ENCODE data around the gene LTBP4.

The LTBP4 gene

GRCh38 chr19:40586611-40587010, 14.6 kb upstream of the LTBP4 start:
- H2BK15ac ChIP-seq (ENCODE audit: low read depth, poor library complexity, severe bottlenecking) = no peak overlapping the region
- H3K27ac ChIP-seq (ENCODE audit: low read length, poor library complexity, severe bottlenecking) = no peak overlapping the region
- H3K23ac ChIP-seq (ENCODE audit: low read length in 2 of 2) = no peak overlapping the region
- H4K8ac ChIP-seq (ENCODE audit: low read length) = no peak overlapping the region
- H2BK120ac ChIP-seq (ENCODE audit: low read depth, low read length) = no peak overlapping the region
- H3K4me3 ChIP-seq (ENCODE audit: insufficient read depth in 1 of 2, low read depth in 1 of 2, low read length in 2 of 2) = no peak overlapping the region
- H3K9ac ChIP-seq (ENCODE audit: low read length) = no peak overlapping the region
- H3K27me3 ChIP-seq (ENCODE audit: control insufficient read depth in 1 of 2, insufficient read depth in 1 of 2, low read length in 2 of 2) = no peaks in the 10 kb centered on the region
- H3K4me2 ChIP-seq (ENCODE audit: low read length, poor library complexity, severe bottlenecking) = no peak overlapping the region
- H3K9me3 ChIP-seq (ENCODE audit: control insufficient read depth, low read length) = no peaks in the 10 kb centered on the region
- H2BK12ac ChIP-seq (ENCODE audit: low read length in 2 of 2) = no peak overlapping the region
- H3K36me3 ChIP-seq (ENCODE audit: control insufficient read depth in 1 of 2, insufficient read depth in 2 of 2, low read depth in 1 of 2, low read length in 2 of 2) = peaks cover 59 to 66% of the 10 kb centered on the region in 2 experiments
- H4K91ac ChIP-seq (ENCODE audit: low read length) = no peak overlapping the region
- H2BK5ac ChIP-seq (ENCODE audit: low read depth, low read length, poor library complexity, severe bottlenecking) = no peak overlapping the region
- peaks cover 9% of the 10 kb centered on the region for H3K79me1 ChIP-seq (replicated peaks; ENCODE audit: low read length, poor library complexity, severe bottlenecking)
- H2AFZ ChIP-seq (ENCODE audit: low read depth, low read length) = no peak overlapping the region
- over 99% methylated on average over 14 of the region's 14 CpGs for WGBS
- DNase-seq = no peak
- no peak overlapping the region for H3K4ac ChIP-seq (ENCODE audit: low read depth in 1 of 2, low read length in 2 of 2)
- H3K18ac ChIP-seq (ENCODE audit: low read depth in 1 of 2, low read length in 2 of 2) = no peak overlapping the region
- no peak overlapping the region for H2AK5ac ChIP-seq (ENCODE audit: low read length, severe bottlenecking)
- peaks cover 21% of the 10 kb centered on the region for H3K4me1 ChIP-seq (ENCODE audit: control insufficient read depth, insufficient read depth, low read depth, low read length)
- no peak overlapping the region for H3K14ac ChIP-seq (ENCODE audit: low read length in 2 of 2)

GRCh38 chr19:40588110-40588854, 12.9 kb upstream of the LTBP4 start:
- Histone ChIP-seq H2BK120ac (ENCODE audit: low read depth, low read length) (no peak overlapping the region), H3K9ac (ENCODE audit: low read length) (no peak overlapping the region), H3K4me2 (ENCODE audit: low read length, poor library complexity, severe bottlenecking) (no peak overlapping the region), H2AK5ac (ENCODE audit: low read length, severe bottlenecking) (peak overlapping the region; percentile 17), H3K4me3 (ENCODE audit: insufficient read depth in 1 of 2, low read depth in 1 of 2, low read length in 2 of 2) (no peak overlapping the region), H2BK15ac (ENCODE audit: low read depth, poor library complexity, severe bottlenecking) (no peak overlapping the region), H3K14ac (ENCODE audit: low read length in 2 of 2) (peak overlapping the region in 1 of 2 experiments; percentile 51), H3K4me1 (ENCODE audit: control insufficient read depth, insufficient read depth, low read depth, low read length) (peaks cover 19% of the 10 kb centered on the region), H3K9me3 (ENCODE audit: control insufficient read depth, low read length) (no peaks in the 10 kb centered on the region), H3K18ac (ENCODE audit: low read depth in 1 of 2, low read length in 2 of 2) (peak overlapping the region in 1 of 2 experiments; percentile 48), H2BK5ac (ENCODE audit: low read depth, low read length, poor library complexity, severe bottlenecking) (no peak overlapping the region), H3K79me1 (replicated peaks; ENCODE audit: low read length, poor library complexity, severe bottlenecking) (peaks cover 5% of the 10 kb centered on the region), H3K27ac (ENCODE audit: low read length, poor library complexity, severe bottlenecking) (no peak overlapping the region), H4K8ac (ENCODE audit: low read length) (no peak overlapping the region), H2BK12ac (ENCODE audit: low read length in 2 of 2) (no peak overlapping the region), H3K36me3 (ENCODE audit: control insufficient read depth in 1 of 2, insufficient read depth in 2 of 2, low read depth in 1 of 2, low read length in 2 of 2) (peaks cover 43 to 51% of the 10 kb centered on the region in 2 experiments), H4K91ac (ENCODE audit: low read length) (peak overlapping the region; percentile 44), H3K23ac (ENCODE audit: low read length in 2 of 2) (peak overlapping the region in 1 of 2 experiments; percentile 53), H3K4ac (ENCODE audit: low read depth in 1 of 2, low read length in 2 of 2) (no peak overlapping the region), H2AFZ (ENCODE audit: low read depth, low read length) (no peak overlapping the region), H3K27me3 (ENCODE audit: control insufficient read depth in 1 of 2, insufficient read depth in 1 of 2, low read length in 2 of 2) (no peaks in the 10 kb centered on the region)
- DNase-seq = peak; percentile 39
- WGBS = 73% methylated on average over 18 of the region's 19 CpGs

- DNase-seq = no peak
- H3K14ac ChIP-seq (ENCODE audit: low read length in 2 of 2) = no peak overlapping the region
- H2BK12ac ChIP-seq (ENCODE audit: low read length in 2 of 2) = no peak overlapping the region
- no peaks in the 10 kb centered on the region for H3K27me3 ChIP-seq (ENCODE audit: control insufficient read depth in 1 of 2, insufficient read depth in 1 of 2, low read length in 2 of 2)
- no peak overlapping the region for H3K9ac ChIP-seq (ENCODE audit: low read length)
- H2AK5ac ChIP-seq (ENCODE audit: low read length, severe bottlenecking) = no peak overlapping the region
- peaks cover 17% of the 10 kb centered on the region for H3K4me1 ChIP-seq (ENCODE audit: control insufficient read depth, insufficient read depth, low read depth, low read length)
- H3K79me1 ChIP-seq (replicated peaks; ENCODE audit: low read length, poor library complexity, severe bottlenecking) = peaks cover 5% of the 10 kb centered on the region
- no peak overlapping the region for H2BK15ac ChIP-seq (ENCODE audit: low read depth, poor library complexity, severe bottlenecking)
- WGBS = 90% methylated on average over 9 of the region's 9 CpGs
- H3K23ac ChIP-seq (ENCODE audit: low read length in 2 of 2) = no peak overlapping the region
- no peak overlapping the region for H3K4ac ChIP-seq (ENCODE audit: low read depth in 1 of 2, low read length in 2 of 2)
- no peak overlapping the region for H2BK5ac ChIP-seq (ENCODE audit: low read depth, low read length, poor library complexity, severe bottlenecking)
- no peak overlapping the region for H3K18ac ChIP-seq (ENCODE audit: low read depth in 1 of 2, low read length in 2 of 2)
- no peak overlapping the region for H2AFZ ChIP-seq (ENCODE audit: low read depth, low read length)
- peaks cover 37 to 47% of the 10 kb centered on the region in 2 experiments for H3K36me3 ChIP-seq (ENCODE audit: control insufficient read depth in 1 of 2, insufficient read depth in 2 of 2, low read depth in 1 of 2, low read length in 2 of 2)
- no peak overlapping the region for H2BK120ac ChIP-seq (ENCODE audit: low read depth, low read length)
- H3K4me3 ChIP-seq (ENCODE audit: insufficient read depth in 1 of 2, low read depth in 1 of 2, low read length in 2 of 2) = no peak overlapping the region
- no peak overlapping the region for H3K27ac ChIP-seq (ENCODE audit: low read length, poor library complexity, severe bottlenecking)
- no peak overlapping the region for H3K4me2 ChIP-seq (ENCODE audit: low read length, poor library complexity, severe bottlenecking)
- peak overlapping the region; percentile 30 for H4K91ac ChIP-seq (ENCODE audit: low read length)
- no peak overlapping the region for H4K8ac ChIP-seq (ENCODE audit: low read length)
- no peaks in the 10 kb centered on the region for H3K9me3 ChIP-seq (ENCODE audit: control insufficient read depth, low read length)
These were observed 12.1 kb upstream of the LTBP4 start for GRCh38 chr19:40588926-40589569.

GRCh38 chr19:40589591-40590429, 11.4 kb upstream of the LTBP4 start:
- peaks cover 5% of the 10 kb centered on the region for H3K79me1 ChIP-seq (replicated peaks; ENCODE audit: low read length, poor library complexity, severe bottlenecking)
- no peak overlapping the region for H3K4me3 ChIP-seq (ENCODE audit: insufficient read depth in 1 of 2, low read depth in 1 of 2, low read length in 2 of 2)
- no peak overlapping the region for H3K27ac ChIP-seq (ENCODE audit: low read length, poor library complexity, severe bottlenecking)
- no peaks in the 10 kb centered on the region for H3K9me3 ChIP-seq (ENCODE audit: control insufficient read depth, low read length)
- H3K23ac ChIP-seq (ENCODE audit: low read length in 2 of 2) = no peak overlapping the region
- H4K8ac ChIP-seq (ENCODE audit: low read length) = no peak overlapping the region
- peak overlapping the region; percentile 57 for H4K91ac ChIP-seq (ENCODE audit: low read length)
- H2BK120ac ChIP-seq (ENCODE audit: low read depth, low read length) = no peak overlapping the region
- H2BK5ac ChIP-seq (ENCODE audit: low read depth, low read length, poor library complexity, severe bottlenecking) = peak overlapping the region; percentile 24
- no peak overlapping the region for H3K18ac ChIP-seq (ENCODE audit: low read depth in 1 of 2, low read length in 2 of 2)
- H3K4me1 ChIP-seq (ENCODE audit: control insufficient read depth, insufficient read depth, low read depth, low read length) = peaks cover 23% of the 10 kb centered on the region
- no peaks in the 10 kb centered on the region for H3K27me3 ChIP-seq (ENCODE audit: control insufficient read depth in 1 of 2, insufficient read depth in 1 of 2, low read length in 2 of 2)
- no peak overlapping the region for H3K9ac ChIP-seq (ENCODE audit: low read length)
- DNase-seq = no peak
- H3K4me2 ChIP-seq (ENCODE audit: low read length, poor library complexity, severe bottlenecking) = no peak overlapping the region
- no peak overlapping the region for H2BK12ac ChIP-seq (ENCODE audit: low read length in 2 of 2)
- WGBS = 97% methylated on average over 24 of the region's 26 CpGs
- peak overlapping the region; percentile 67 for H2BK15ac ChIP-seq (ENCODE audit: low read depth, poor library complexity, severe bottlenecking)
- H3K4ac ChIP-seq (ENCODE audit: low read depth in 1 of 2, low read length in 2 of 2) = peak overlapping the region in 1 of 2 experiments; percentile 46
- no peak overlapping the region for H2AFZ ChIP-seq (ENCODE audit: low read depth, low read length)
- H3K36me3 ChIP-seq (ENCODE audit: control insufficient read depth in 1 of 2, insufficient read depth in 2 of 2, low read depth in 1 of 2, low read length in 2 of 2) = peaks cover 30 to 47% of the 10 kb centered on the region in 2 experiments
- no peak overlapping the region for H2AK5ac ChIP-seq (ENCODE audit: low read length, severe bottlenecking)
- H3K14ac ChIP-seq (ENCODE audit: low read length in 2 of 2) = no peak overlapping the region
